ENCODE results near the gene ZNF524. TPM values are rescaled to one million over a fixed set of nuclear protein-coding genes. Genes with fewer than 3 reads are reported as not detected.

The ZNF524 gene
- total and polyA plus RNA-seq, 2 donors (not counting 1 experiment from before 2014, with no cell fraction given), result 2.6 to 16.8 TPM

DNA sequence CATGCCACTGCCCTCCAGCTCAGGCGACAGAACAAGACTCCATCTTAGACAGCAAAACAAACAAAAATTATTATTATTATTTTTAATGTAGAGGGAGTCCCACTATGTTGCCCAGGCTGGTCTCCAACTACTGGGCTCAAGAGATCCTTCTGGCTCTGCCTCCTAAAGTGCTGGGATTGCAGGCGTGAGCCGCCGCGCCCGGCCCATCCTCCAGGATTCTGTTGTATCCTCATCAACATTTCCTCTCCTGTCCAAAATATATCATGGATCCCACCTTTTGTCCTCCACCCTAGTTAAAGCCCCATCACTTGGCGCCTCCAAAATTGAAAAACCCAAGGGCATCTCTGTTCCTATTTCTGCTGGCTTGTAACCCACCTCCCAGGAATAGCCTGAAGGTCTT is 23.0 kb downstream of the ZNF524 start:
- no peaks in the 10 kb centered on the region for H3K9me3 ChIP-seq (ENCODE audit: control insufficient read depth, insufficient read depth, low read depth, low read length)
- peaks cover 5% of the 10 kb centered on the region for H3K36me3 ChIP-seq (ENCODE audit: control insufficient read depth, insufficient read depth, low read length)
- H3K4me2 ChIP-seq (ENCODE audit: extremely low read depth, insufficient read depth, low read length), result no peak overlapping the region
- H3K9ac ChIP-seq (ENCODE audit: insufficient read depth, low read length), result no peak overlapping the region
- no peaks in the 10 kb centered on the region for H4K20me1 ChIP-seq (ENCODE audit: control insufficient read depth, extremely low read depth, insufficient read depth, low read length)
- H3K4me1 ChIP-seq (ENCODE audit: control insufficient read depth, extremely low read depth, insufficient read depth, low read length), result peaks cover 5% of the 10 kb centered on the region
- no peak overlapping the region for H2AFZ ChIP-seq (ENCODE audit: low read length)
- no peak for DNase-seq (ENCODE audit: low read depth in 2 of 2)
- no peak overlapping the region for H3K4me3 ChIP-seq (replicated peaks in 1 of 4; ENCODE audit: control extremely low read depth in 1 of 4, insufficient read depth in 1 of 4, low read depth in 3 of 4, low read length in 4 of 4)
- TF ChIP-seq, protein P1, sequence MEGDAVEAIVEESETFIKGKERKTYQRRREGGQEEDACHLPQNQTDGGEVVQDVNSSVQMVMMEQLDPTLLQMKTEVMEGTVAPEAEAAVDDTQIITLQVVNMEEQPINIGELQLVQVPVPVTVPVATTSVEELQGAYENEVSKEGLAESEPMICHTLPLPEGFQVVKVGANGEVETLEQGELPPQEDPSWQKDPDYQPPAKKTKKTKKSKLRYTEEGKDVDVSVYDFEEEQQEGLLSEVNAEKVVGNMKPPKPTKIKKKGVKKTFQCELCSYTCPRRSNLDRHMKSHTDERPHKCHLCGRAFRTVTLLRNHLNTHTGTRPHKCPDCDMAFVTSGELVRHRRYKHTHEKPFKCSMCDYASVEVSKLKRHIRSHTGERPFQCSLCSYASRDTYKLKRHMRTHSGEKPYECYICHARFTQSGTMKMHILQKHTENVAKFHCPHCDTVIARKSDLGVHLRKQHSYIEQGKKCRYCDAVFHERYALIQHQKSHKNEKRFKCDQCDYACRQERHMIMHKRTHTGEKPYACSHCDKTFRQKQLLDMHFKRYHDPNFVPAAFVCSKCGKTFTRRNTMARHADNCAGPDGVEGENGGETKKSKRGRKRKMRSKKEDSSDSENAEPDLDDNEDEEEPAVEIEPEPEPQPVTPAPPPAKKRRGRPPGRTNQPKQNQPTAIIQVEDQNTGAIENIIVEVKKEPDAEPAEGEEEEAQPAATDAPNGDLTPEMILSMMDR (conservative IDR thresholded peaks at IDR 0.05 in 1 of 2, IDR thresholded peaks at IDR 0.05 in 1 of 2; ENCODE audit: low read depth in 1 of 2, low read length in 2 of 2), result no peak
- TF ChIP-seq EZH2 (IDR thresholded peaks at IDR 0.05; ENCODE audit: low read length, missing control alignments), result no peak
- H3K27me3 ChIP-seq (ENCODE audit: control insufficient read depth, insufficient read depth, low read length), result no peaks in the 10 kb centered on the region
- H3K79me2 ChIP-seq (ENCODE audit: control insufficient read depth, insufficient read depth, low read length), result no peaks in the 10 kb centered on the region
- no peak overlapping the region for H3K27ac ChIP-seq (ENCODE audit: insufficient read depth, low read length)

DNA sequence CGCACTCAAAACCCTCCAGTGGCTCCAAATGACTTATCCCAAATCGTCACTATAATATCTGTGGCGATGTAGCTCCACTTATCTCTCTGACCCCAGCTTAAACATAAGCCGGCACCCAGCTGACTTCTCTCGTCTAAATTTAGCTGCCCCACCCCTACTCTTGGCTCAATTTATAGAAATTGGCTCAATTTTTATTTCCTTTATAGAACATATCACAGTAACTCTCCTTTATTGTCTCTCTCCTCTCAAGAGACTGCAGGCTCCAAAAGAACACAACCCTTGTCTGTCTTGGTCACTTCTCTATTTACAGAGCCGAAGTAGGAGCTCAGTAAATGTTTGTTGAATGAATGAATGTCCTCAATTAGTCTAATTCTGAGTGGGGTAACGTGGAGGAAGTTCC is 23.5 kb downstream of the ZNF524 start:
- Histone ChIP-seq H3K36me3 (ENCODE audit: control insufficient read depth, insufficient read depth, low read length) (peaks cover 5% of the 10 kb centered on the region), H2AFZ (ENCODE audit: low read length) (no peak overlapping the region), H3K9me3 (ENCODE audit: control insufficient read depth, insufficient read depth, low read depth, low read length) (no peaks in the 10 kb centered on the region), H3K79me2 (ENCODE audit: control insufficient read depth, insufficient read depth, low read length) (no peaks in the 10 kb centered on the region), H3K4me2 (ENCODE audit: extremely low read depth, insufficient read depth, low read length) (no peak overlapping the region), H3K27me3 (ENCODE audit: control insufficient read depth, insufficient read depth, low read length) (no peaks in the 10 kb centered on the region), H3K9ac (ENCODE audit: insufficient read depth, low read length) (no peak overlapping the region), H3K4me1 (ENCODE audit: control insufficient read depth, extremely low read depth, insufficient read depth, low read length) (peaks cover 5% of the 10 kb centered on the region), H3K27ac (ENCODE audit: insufficient read depth, low read length) (no peak overlapping the region), H4K20me1 (ENCODE audit: control insufficient read depth, extremely low read depth, insufficient read depth, low read length) (no peaks in the 10 kb centered on the region), H3K4me3 (replicated peaks in 1 of 4; ENCODE audit: control extremely low read depth in 1 of 4, insufficient read depth in 1 of 4, low read depth in 3 of 4, low read length in 4 of 4) (peak overlapping the region in 3 of 4 experiments; percentile 5 to 35 (median 15))
- no peak for DNase-seq (ENCODE audit: low read depth in 2 of 2)
- no peak for TF ChIP-seq EZH2 (IDR thresholded peaks at IDR 0.05; ENCODE audit: low read length, missing control alignments)
- TF ChIP-seq, protein P1 (conservative IDR thresholded peaks at IDR 0.05 in 1 of 2, IDR thresholded peaks at IDR 0.05 in 1 of 2; ENCODE audit: low read depth in 1 of 2, low read length in 2 of 2), result no peak

DNA sequence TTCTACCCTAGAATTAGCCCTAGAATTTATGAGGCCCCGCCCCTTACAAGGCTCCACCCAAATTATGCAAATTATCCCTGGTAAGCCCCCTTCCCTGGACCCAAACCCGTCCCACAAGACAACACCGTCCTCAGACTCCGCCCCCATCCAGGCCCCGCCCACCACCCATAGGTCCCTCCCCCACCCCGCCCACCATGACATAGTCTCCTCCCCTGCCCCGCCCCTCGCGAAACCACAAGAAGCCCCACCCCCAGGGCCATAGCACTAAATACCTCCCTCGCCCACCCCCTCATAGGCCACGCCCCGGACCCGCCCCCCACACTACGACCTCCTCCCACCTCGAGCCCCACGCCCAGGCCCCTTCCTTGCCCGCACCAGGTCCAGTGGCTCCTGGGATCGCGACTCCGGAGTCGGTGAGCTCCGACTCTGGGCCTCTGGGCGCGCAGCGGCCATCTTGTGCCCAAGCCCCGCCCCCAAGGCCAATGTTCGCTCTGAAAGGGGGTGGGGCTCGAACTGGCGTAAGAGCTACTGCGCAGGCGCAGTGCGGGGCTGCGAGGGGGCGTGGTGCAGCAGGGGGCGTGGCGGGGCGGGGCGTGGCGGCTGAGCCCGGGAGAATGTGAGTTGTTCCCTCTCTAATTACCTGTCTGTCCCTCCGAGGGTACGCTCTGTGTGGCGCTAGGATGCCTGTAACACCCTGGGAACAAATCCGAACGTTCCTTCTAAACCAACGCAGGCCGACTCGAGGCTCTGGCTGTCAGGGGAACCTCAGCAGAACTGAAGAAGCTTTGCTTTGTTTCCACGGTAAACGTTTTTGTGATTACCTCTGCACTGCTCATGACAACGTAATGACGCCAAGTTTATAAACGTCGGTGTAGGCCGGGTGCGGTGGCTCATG is 24.3 kb downstream of the ZNF524 start, which contains the start of gene ZNF784:
ZNF784 (minus strand) TSS at position 458 of the 895 bp plus-strand sequence; CDS start at position 453, 5 bp downstream.
- Histone ChIP-seq H3K27ac (ENCODE audit: insufficient read depth, low read length) (peak within 1 kb of the TSS; percentile 78), H3K4me3 (replicated peaks in 1 of 4; ENCODE audit: control extremely low read depth in 1 of 4, insufficient read depth in 1 of 4, low read depth in 3 of 4, low read length in 4 of 4) (peak within 1 kb of the TSS; percentile 43 to 84 (median 68)), H3K27me3 (ENCODE audit: control insufficient read depth, insufficient read depth, low read length) (no peaks in the 10 kb centered on the region), H3K79me2 (ENCODE audit: control insufficient read depth, insufficient read depth, low read length) (no peaks in the 10 kb centered on the region), H3K9ac (ENCODE audit: insufficient read depth, low read length) (peak within 1 kb of the TSS; percentile 83), H3K4me2 (ENCODE audit: extremely low read depth, insufficient read depth, low read length) (peak within 1 kb of the TSS; percentile 93), H3K4me1 (ENCODE audit: control insufficient read depth, extremely low read depth, insufficient read depth, low read length) (peaks cover 5% of the 10 kb centered on the region), H3K36me3 (ENCODE audit: control insufficient read depth, insufficient read depth, low read length) (peaks cover 5% of the 10 kb centered on the region), H3K9me3 (ENCODE audit: control insufficient read depth, insufficient read depth, low read depth, low read length) (no peaks in the 10 kb centered on the region), H4K20me1 (ENCODE audit: control insufficient read depth, extremely low read depth, insufficient read depth, low read length) (no peaks in the 10 kb centered on the region), H2AFZ (ENCODE audit: low read length) (peak within 1 kb of the TSS; percentile 95)
- DNase-seq (ENCODE audit: low read depth in 2 of 2), result peak; percentile 79 to 94
- TF ChIP-seq, protein P1 (conservative IDR thresholded peaks at IDR 0.05 in 1 of 2, IDR thresholded peaks at IDR 0.05 in 1 of 2; ENCODE audit: low read depth in 1 of 2, low read length in 2 of 2), result no peak
- TF ChIP-seq EZH2 (IDR thresholded peaks at IDR 0.05; ENCODE audit: low read length, missing control alignments), result no peak

Data from fibroblast of lung (primary cell).